Right cardiac atrium (tissue), 5 donors: ENCODE data around the gene VSTM2B. TPM values are rescaled to one million over a fixed set of nuclear protein-coding genes. Genes with fewer than 3 reads are reported as not detected.
A peak's percentile ranks its signal among the peaks of the same experiment; 100 is the strongest.

Experiments used
- ATAC-seq, 2 donors: fragments of 200-7000 bp; cut with Tn5 transposase; one replicate each; pipeline versions ENCODE4 v1.8.0 to v1.9.1; 2020; ENCODE audit warnings: moderate library complexity in 2 of 2, mild to moderate bottlenecking in 1 of 2
- DNase-seq, 3 donors: peaks; one replicate each; pipeline ENCODE4 v3.0.0-alpha.2; 2020
- H3K27ac ChIP-seq: one replicate; pipeline ENCODE4 v1.5.1; 2013; ENCODE audit warnings: mild to moderate bottlenecking, low read length, control low read depth, moderate library complexity
- H3K27me3 ChIP-seq: one replicate; pipeline ENCODE4 v1.6.1; 2013; ENCODE audit not compliant: control insufficient read depth, insufficient read depth
- H3K4me1 ChIP-seq: one replicate; pipeline ENCODE4 v1.6.1; 2013; ENCODE audit warnings: low read length; ENCODE audit not compliant: control insufficient read depth, insufficient read depth
- H3K4me3 ChIP-seq: one replicate; pipeline ENCODE4 v1.5.1; 2013; ENCODE audit warnings: low read length, control low read depth
- H3K9me3 ChIP-seq: one replicate; pipeline ENCODE4 v1.6.1; 2013; ENCODE audit warnings: low read length; ENCODE audit not compliant: control insufficient read depth
- WGBS: extraction: QIAGEN DNeasy Blood & Tissue Kit; methylation state at CpG from one replicate; pipeline ENCODE4 v1.1.7; 2013; 5-methylcytosine and 5-hydroxymethylcytosine counted together
- intact Hi-C, 4 donors: fragments of 100-400 bp; cut with DNase I; formaldehyde crosslinking; loops; one replicate each; pipeline versions ENCODE4 v1.11.0 to v1.14.0; 2022 to 2023
- polyA plus RNA-seq: library from polyadenylated mRNA; stranded (reverse); fragments of 200-250 nt; gene quantifications from one replicate; pipeline ENCODE4 v1.2.3, GENCODE V29; 2013
- total RNA-seq, 4 donors: library from RNA; stranded (reverse); fragmentation: NEBNext Ultra II Directional; extraction: Animal tissue kit (Norgen Biotek cat#: 25700); gene quantifications; one replicate each; pipeline ENCODE4 v1.2.1, GENCODE V29; 2021
- donor health status: healthy with polysubstance abuse.
- donor health status: DM: no; HTN: yes; CAD: no.
- donor health status: DM: no; HTN: no; CAD: no.
- donor health status: DM: no; HTN: yes; CAD: no; lungs with severe emphysema.
- donor health status: DM: yes; HTN: yes; CAD: no.

Gene VSTM2B
- total and polyA plus RNA-seq, 5 donors = not detected

- Histone ChIP-seq H3K4me1 (no peaks in the 10 kb centered on the region), H3K27me3 (no peaks in the 10 kb centered on the region), H3K27ac (no peak overlapping the region), H3K4me3 (no peak overlapping the region), H3K9me3 (no peaks in the 10 kb centered on the region)
- no peak for ATAC-seq
- 52% methylated on average over 2 of the region's 2 CpGs for WGBS
- DNase-seq = no peak
- intact Hi-C loops = no loop called here
These were observed 61.8 kb downstream of the VSTM2B start for GRCh38 chr19:29587518-29587986.

DNA sequence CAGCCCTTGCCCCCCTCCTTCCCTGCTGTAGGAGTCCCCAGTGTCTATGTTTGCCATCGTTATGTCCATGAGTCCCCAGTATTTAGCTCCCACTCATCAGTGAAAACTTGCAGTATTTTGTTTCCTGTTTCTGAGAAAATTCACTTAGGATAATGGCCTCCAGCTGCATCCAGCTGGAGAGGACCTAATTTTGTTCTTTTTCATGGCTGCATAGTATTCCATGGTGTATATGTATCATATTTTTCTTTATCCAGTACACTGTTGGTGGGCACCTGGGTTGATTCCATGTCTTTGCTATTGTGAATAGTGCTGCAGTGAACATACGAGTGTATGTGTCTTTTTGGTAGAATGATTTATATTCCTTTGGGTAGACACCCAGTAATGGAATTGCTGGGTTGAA lies 62.3 kb downstream of the VSTM2B start:
- WGBS = 88% methylated on average over 2 of the region's 2 CpGs
- Histone ChIP-seq H3K9me3 (no peaks in the 10 kb centered on the region), H3K27me3 (no peaks in the 10 kb centered on the region), H3K4me1 (no peaks in the 10 kb centered on the region), H3K4me3 (no peak overlapping the region), H3K27ac (no peak overlapping the region)
- intact Hi-C loops = no loop called here
- no peak for ATAC-seq
- DNase-seq = no peak

GRCh38 chr19:29590278-29590677 lies 64.5 kb downstream of the VSTM2B start:
- intact Hi-C loops = no loop called here
- ATAC-seq (no peak), DNase-seq (no peak)
- Histone ChIP-seq H3K27ac (no peak overlapping the region), H3K4me3 (no peak overlapping the region), H3K9me3 (no peaks in the 10 kb centered on the region), H3K4me1 (no peaks in the 10 kb centered on the region), H3K27me3 (no peaks in the 10 kb centered on the region)
- 36% methylated on average over 5 of the region's 5 CpGs for WGBS

GRCh38 chr19:29591670-29592069 lies 65.9 kb downstream of the VSTM2B start:
- Histone ChIP-seq H3K4me1 (no peaks in the 10 kb centered on the region), H3K27ac (no peak overlapping the region), H3K9me3 (no peaks in the 10 kb centered on the region), H3K4me3 (no peak overlapping the region), H3K27me3 (no peaks in the 10 kb centered on the region)
- intact Hi-C loops = no loop called here
- DNase-seq (no peak), ATAC-seq (no peak)
- WGBS = 84% methylated on average over 3 of the region's 3 CpGs

GRCh38 chr19:29593869-29594268 lies 68.1 kb downstream of the VSTM2B start:
- intact Hi-C loops = no loop called here
- H3K4me3 ChIP-seq = no peak overlapping the region
- no peaks in the 10 kb centered on the region for H3K4me1 ChIP-seq
- 70% methylated on average over 6 of the region's 6 CpGs for WGBS
- H3K27me3 ChIP-seq = no peaks in the 10 kb centered on the region
- no peaks in the 10 kb centered on the region for H3K9me3 ChIP-seq
- H3K27ac ChIP-seq = no peak overlapping the region
- ATAC-seq (no peak), DNase-seq (no peak)

GRCh38 chr19:29596080-29596727 lies 70.4 kb downstream of the VSTM2B start:
- Histone ChIP-seq H3K9me3 (no peaks in the 10 kb centered on the region), H3K4me1 (no peaks in the 10 kb centered on the region), H3K27ac (no peak overlapping the region), H3K27me3 (no peaks in the 10 kb centered on the region), H3K4me3 (no peak overlapping the region)
- 30% methylated on average over 10 of the region's 10 CpGs for WGBS
- no peak for ATAC-seq
- DNase-seq = no peak
- intact Hi-C loops = no loop called here

DNA sequence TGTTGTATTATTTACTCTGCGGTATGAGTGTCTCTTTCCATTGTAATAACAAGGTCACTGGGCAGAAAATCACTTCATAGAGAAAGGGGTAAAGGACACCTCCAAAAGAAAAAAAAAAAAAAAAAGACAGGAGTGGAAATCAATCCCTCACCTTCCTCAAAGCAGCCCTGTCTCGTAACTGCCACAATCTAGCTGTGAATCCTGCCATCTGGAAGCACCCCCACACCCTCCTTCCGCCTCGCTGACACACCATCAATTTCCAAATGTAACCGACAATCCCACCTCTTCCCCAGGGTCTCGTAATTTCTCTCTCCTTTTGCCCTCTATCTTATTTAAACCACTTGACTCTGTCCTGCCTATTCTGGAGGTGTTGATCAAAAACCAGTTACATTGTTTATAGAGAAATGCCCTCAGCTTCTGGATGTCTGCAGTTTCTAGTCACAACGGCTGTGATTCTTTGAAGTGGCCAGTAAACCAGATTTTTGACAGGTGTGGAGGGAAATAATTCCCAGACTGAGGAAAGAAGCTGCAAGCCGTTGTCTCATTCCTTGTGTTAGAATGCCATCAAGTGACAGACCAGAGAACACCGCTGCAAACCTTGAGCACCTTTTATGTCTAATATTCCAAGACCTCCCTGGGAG lies 71.2 kb downstream of the VSTM2B start:
- Histone ChIP-seq H3K9me3 (no peaks in the 10 kb centered on the region), H3K27me3 (no peaks in the 10 kb centered on the region), H3K4me3 (no peak overlapping the region), H3K27ac (no peak overlapping the region), H3K4me1 (no peaks in the 10 kb centered on the region)
- ATAC-seq (no peak), DNase-seq (no peak)
- 34% methylated on average over 9 of the region's 9 CpGs for WGBS
- intact Hi-C loops = no loop called here

DNA sequence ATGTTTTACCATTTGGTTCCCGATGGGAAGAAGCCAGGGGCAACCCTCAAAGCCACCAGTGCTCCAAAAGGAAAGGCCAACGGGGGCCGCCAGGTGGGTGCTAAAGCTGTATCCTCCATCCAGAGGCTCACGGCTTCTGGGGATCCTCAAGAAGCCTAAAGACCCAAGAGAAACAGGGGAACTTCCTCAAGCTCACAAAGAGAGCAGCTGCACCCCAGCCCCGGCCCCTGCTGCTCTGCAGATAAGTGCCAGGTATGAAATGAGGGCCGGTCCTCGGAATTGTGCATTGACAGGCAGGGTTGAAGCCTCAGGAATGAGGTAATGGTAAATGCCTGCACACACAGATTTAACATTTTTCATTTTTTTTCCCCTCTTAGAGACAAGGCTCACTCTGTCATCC lies 72.2 kb downstream of the VSTM2B start:
- no peaks in the 10 kb centered on the region for H3K4me1 ChIP-seq
- H3K27me3 ChIP-seq = no peaks in the 10 kb centered on the region
- intact Hi-C loops = no loop called here
- no peak for DNase-seq
- no peak for ATAC-seq
- WGBS = 59% methylated on average over 7 of the region's 7 CpGs
- no peak overlapping the region for H3K27ac ChIP-seq
- no peaks in the 10 kb centered on the region for H3K9me3 ChIP-seq
- no peak overlapping the region for H3K4me3 ChIP-seq

DNA sequence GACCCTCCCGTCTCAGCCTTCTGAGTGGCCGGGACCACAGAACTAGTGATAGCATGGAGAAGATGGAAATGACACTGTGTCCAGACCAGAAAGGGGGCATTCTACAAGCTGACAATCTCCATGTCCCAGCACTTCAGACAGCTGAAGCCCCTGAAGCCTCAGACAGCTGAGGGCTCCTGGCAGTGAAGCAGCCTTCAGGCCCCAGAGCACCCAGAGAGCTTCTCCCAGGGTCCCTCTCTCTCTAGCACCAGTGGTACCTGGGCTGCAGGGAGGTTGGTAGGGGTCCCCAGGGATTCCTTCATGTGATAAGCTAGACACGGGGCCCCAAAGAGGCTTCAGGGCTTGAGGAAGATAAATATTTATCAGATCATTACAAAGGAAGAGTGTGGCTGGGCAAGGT lies 72.7 kb downstream of the VSTM2B start:
- Histone ChIP-seq H3K27ac (no peak overlapping the region), H3K4me1 (no peaks in the 10 kb centered on the region), H3K4me3 (no peak overlapping the region), H3K27me3 (no peaks in the 10 kb centered on the region), H3K9me3 (no peaks in the 10 kb centered on the region)
- ATAC-seq (peak in 1 of 2 donors; percentile 31), DNase-seq (no peak)
- 52% methylated on average over 3 of the region's 3 CpGs for WGBS
- intact Hi-C loops = no loop called here

DNA sequence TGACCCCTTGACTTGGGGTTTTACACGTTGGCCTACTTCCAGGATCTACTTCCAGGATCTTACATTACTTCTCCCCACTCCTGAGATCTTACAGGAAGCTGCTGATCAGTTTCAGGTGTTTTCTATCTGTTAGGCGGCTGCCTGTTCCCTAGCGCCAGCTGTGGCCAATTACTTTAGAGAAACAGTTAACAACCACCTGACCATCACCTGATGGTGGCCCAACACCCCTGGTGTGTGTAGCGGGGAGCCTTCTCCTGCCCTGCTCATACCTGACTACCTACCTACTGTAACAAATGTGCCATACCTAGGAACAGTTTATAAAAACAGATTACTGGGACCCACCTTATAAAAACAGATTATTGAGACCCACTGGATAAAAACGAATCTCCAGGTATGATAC lies 77.5 kb downstream of the VSTM2B start:
- Histone ChIP-seq H3K27me3 (no peaks in the 10 kb centered on the region), H3K9me3 (no peaks in the 10 kb centered on the region), H3K27ac (no peak overlapping the region), H3K4me1 (no peaks in the 10 kb centered on the region), H3K4me3 (no peak overlapping the region)
- WGBS = 67% methylated on average over 5 of the region's 5 CpGs
- ATAC-seq (no peak), DNase-seq (no peak)
- intact Hi-C loops = no loop called here

DNA sequence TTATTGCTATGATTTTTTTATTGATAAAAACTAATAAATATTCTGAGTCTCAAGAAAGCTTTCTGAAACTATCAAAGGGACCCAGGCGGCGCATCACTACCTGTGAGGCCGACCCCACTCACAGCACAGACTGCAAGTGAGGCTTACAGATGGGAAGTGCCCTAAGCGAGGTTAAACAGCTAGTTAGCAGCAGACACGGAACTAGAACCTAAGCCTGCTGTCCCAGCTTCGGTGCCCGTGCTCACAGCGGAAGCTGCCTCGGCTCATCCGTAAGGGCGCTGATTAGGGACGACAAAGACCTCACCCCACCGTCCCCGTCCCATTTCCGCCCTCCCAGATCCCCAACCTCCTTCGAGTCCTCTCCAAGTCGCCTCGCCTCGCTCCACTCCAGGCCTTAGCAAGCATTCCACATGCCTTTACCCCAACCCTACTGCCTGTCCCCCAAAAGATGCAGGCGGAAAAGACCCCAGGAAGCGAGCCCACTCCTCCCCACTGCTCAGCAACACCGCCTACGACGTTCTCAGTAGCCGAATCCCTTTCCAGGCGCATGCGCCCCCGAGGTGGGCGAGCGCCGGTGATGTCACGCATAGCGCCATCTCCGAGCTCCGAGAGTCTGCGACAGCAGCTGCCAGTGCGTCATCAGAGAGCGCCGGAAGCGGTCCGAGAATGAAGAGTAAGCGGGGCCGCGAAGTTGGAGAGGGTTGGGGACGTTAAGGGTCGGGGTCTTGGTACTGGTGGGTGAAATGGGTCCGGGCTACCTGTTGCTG lies 80.0 kb downstream of the VSTM2B start, which contains the start of gene POP4:
Gene POP4, plus strand, starts transcription at position 631 of the 767 bp plus-strand sequence. Its CDS starts 36 bp downstream, at position 667.
- H3K4me1 ChIP-seq = no peaks in the 10 kb centered on the region
- peak; percentile 94 to 96 for ATAC-seq
- peak within 1 kb of the TSS; percentile 85 for H3K4me3 ChIP-seq
- H3K9me3 ChIP-seq = no peaks in the 10 kb centered on the region
- H3K27me3 ChIP-seq = no peaks in the 10 kb centered on the region
- peak; percentile 99 for DNase-seq
- under 1% methylated on average over 47 of the region's 47 CpGs for WGBS
- peak within 1 kb of the TSS; percentile 98 for H3K27ac ChIP-seq
- intact Hi-C loops = no loop called here
